Testis (tissue), 2 donors: ENCODE results near the gene PTGER2.

Source experiments
- POLR2A ChIP-seq: fragments of 450-650 bp; IDR thresholded peaks from one replicate; pipeline ENCODE4 v1.6.1; 2017; ENCODE audit warnings: antibody characterized with exemption, mild to moderate bottlenecking, moderate library complexity
- TF ChIP-seq, protein P1 (sequence below), 3 experiments: fragments of 450-650 bp in 2 of 3; fragments of 200-600 bp in 1 of 3; sonication (generic) in 1 of 3; IDR thresholded peaks; one replicate each; pipeline ENCODE4 v1.5.1; 2016 to 2019; ENCODE audit warnings: antibody characterized with exemption in 3 of 3, mild to moderate bottlenecking in 2 of 3, moderate library complexity in 1 of 3

DNA sequence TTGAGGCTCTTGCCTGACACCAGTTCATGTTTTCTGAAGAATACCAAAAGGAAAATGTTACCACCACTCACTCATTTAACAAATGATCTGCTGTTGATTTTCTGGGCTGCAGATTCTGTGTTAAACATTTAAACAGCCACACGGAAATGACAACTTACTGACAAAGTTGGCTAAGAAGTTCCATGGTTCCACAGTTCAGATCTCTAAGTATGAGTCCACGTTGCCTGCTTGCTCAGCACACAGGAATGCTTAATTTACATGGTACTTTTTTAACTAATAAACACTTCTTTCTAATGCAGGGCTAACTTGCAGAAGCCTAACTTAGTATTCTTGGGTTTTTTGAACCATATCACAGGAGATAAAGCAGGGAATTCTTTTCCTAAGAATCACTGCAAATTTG is 34.7 kb downstream of the PTGER2 start:
- TF ChIP-seq, protein P1, sequence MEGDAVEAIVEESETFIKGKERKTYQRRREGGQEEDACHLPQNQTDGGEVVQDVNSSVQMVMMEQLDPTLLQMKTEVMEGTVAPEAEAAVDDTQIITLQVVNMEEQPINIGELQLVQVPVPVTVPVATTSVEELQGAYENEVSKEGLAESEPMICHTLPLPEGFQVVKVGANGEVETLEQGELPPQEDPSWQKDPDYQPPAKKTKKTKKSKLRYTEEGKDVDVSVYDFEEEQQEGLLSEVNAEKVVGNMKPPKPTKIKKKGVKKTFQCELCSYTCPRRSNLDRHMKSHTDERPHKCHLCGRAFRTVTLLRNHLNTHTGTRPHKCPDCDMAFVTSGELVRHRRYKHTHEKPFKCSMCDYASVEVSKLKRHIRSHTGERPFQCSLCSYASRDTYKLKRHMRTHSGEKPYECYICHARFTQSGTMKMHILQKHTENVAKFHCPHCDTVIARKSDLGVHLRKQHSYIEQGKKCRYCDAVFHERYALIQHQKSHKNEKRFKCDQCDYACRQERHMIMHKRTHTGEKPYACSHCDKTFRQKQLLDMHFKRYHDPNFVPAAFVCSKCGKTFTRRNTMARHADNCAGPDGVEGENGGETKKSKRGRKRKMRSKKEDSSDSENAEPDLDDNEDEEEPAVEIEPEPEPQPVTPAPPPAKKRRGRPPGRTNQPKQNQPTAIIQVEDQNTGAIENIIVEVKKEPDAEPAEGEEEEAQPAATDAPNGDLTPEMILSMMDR (IDR thresholded peaks at IDR 0.05) = no peak
- no peak for TF ChIP-seq POLR2A
